Subcutaneous adipose tissue (tissue), 4 donors: Measurements from ENCODE around the gene WDR43. TPM values are rescaled to one million over a fixed set of nuclear protein-coding genes. Genes with fewer than 3 reads are reported as not detected.

Source experiments
- total RNA-seq, 4 donors: library from RNA; depleted of rRNA; stranded (reverse); fragments of >200 nt; gene quantifications; one replicate each; pipeline ENCODE4 v1.1.0, GENCODE V29; 2016
- TF ChIP-seq, protein P1 (sequence below): fragments of 450-650 bp; IDR thresholded peaks from one replicate; pipeline ENCODE4 v1.5.1; 2016; ENCODE audit warnings: low read depth, mild to moderate bottlenecking, control low read depth, antibody characterized with exemption, moderate library complexity

Gene WDR43
- total RNA-seq, 4 donors from 2014 or later, result 39.4 to 72.9 (median 48.1) TPM

DNA sequence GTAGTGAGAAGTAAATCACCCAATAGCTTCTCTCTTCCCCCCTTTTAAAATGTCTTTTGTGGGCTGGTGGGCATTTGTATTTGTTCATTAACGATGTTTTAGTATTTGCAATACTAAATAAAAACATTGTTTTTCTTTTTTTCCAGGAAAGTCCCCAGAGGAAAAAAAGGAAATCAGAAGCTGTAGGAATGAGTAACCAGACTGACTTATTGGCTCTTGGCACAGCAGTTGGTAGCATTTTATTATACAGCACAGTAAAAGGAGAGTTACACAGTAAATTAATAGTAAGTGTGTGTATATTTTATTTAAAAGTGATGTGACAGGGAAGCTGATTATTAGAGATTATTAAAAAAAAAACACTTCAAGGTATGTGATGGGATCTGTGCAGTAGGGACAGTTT, 7.4 kb downstream of the WDR43 start:
- TF ChIP-seq, protein P1, sequence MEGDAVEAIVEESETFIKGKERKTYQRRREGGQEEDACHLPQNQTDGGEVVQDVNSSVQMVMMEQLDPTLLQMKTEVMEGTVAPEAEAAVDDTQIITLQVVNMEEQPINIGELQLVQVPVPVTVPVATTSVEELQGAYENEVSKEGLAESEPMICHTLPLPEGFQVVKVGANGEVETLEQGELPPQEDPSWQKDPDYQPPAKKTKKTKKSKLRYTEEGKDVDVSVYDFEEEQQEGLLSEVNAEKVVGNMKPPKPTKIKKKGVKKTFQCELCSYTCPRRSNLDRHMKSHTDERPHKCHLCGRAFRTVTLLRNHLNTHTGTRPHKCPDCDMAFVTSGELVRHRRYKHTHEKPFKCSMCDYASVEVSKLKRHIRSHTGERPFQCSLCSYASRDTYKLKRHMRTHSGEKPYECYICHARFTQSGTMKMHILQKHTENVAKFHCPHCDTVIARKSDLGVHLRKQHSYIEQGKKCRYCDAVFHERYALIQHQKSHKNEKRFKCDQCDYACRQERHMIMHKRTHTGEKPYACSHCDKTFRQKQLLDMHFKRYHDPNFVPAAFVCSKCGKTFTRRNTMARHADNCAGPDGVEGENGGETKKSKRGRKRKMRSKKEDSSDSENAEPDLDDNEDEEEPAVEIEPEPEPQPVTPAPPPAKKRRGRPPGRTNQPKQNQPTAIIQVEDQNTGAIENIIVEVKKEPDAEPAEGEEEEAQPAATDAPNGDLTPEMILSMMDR, result no peak

DNA sequence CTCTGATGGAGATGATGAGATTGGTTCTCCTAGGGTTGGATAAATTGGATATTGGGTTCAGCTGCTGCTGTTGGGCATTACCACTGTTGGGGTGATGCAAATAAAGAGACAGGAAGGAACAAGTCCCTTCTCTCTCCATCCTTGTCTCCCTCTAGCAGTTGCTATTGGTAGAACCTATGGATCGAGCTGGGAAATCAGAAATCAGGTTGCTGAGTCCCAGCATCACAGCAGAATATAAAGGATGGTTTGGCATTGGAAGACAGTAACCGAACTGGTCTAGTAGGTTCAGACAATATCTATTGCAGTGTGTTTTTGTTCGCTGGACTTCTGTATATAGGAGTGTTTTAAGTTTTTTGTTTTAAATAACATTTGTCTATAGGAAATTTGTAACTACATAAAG, 8.1 kb downstream of the WDR43 start:
- TF ChIP-seq, protein P1, result no peak

DNA sequence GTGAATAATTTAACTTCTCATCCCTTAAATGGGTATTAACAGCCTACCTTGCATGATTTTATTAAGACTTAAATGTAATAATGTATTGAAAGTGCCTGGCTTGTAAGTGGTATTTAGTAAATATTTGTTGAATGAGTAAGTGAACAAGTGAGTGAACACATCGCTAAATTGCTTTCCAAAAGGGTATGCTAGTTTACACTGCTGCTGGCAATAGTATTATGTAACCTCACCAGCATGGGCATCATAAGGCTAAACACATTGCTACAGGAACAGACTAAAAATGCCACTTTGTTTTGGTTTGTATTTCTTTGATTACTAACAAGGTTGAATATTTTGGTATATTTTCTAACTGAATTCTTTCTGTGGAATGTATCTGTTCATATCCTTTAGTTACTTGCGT, 9.8 kb downstream of the WDR43 start:
- TF ChIP-seq, protein P1, result no peak

DNA sequence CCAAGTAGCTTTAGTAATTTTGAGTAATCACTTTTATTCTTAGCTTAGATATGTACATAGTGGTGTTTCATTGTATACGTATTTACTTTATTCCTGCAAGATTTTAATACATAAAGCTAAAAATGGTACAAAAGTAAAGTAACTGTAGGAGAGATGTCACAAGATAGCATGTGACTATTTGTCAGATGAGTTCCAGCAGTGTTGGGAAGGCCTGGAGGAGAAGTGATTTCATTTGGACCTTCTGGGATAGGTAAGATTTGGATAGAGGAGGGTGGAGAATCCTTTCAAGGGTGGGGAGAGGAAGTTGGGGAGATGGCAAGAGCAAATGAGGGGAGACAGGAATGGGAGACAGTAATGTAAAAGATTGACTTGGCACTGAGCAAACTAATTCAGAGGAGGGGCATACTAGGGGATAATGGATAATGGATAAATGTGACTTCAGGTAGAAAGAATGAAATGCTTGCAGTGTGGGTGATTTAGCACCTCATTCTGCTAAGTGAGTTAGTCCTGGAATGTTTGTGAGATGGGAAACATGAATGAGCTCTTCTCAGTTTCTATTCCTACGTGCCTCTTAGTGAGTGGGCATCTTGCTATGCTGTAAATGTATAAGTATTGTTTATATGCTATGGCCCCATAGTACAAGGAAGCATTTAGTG, 10.5 kb downstream of the WDR43 start:
- TF ChIP-seq, protein P1, result no peak

DNA sequence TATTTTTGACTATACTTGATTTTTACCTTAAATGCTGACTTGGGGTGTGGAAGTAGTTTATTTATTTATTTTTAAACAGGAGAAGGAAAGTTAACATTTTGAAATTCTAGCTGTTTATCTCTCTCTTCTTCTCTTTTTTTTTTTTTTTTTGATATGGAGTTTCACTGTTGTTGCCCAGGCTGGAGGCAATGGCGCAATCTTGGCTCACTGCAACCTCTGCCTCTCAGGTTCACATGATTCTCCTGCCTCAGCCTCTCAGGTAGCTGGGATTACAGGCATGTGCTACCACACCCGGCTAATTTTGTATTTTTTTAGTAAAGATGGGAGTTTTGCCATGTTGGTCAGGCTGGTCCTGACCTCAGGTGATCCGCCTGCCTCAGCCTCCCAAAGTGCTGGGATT, 11.1 kb downstream of the WDR43 start:
- TF ChIP-seq, protein P1, result no peak

DNA sequence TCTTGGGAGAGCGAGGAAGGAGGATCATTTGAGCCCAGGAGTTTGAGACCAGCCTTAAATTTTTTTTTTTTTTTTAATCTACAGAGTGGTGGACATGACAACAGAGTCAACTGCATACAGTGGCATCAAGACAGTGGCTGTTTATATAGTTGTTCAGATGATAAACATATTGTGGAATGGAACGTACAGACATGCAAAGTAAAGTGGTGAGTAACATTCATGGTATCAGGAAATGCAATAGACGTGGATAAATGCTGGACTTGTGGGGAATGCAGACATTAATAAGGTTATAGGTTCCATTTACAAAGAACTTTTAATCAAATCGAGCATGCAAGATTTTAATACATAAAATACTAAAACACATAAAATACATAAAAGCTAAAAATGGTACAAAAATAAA, 11.9 kb downstream of the WDR43 start:
- TF ChIP-seq, protein P1, result no peak

DNA sequence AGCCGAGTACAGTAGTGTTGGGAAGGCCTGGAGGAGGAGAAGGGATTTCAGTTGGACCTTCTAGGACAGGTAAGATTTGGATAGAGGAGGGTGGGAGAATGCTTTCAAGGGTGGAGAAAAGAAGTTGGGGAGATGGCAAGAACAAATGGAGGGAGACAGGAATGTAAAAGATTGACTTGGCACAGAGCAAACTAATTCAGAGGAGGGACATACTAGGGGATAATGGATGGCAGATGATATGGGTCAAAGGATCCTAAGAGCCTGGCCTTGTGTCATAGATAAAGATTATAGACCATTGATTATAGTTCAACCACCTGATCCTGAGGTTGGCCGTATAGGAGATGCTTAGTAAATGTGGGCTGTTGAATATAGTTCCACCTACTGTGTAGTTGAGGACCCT, 12.4 kb downstream of the WDR43 start:
- TF ChIP-seq, protein P1, result no peak
